Stomach (tissue), 9 donors: ENCODE measurements around the gene PALS1. TPM values are rescaled to one million over a fixed set of nuclear protein-coding genes. Genes with fewer than 3 reads are reported as not detected.

Source experiments
- DNase-seq, 2 donors: peaks; one replicate each; pipeline versions ENCODE4 v3.0.0 to v3.0.0-alpha.2; 2013 to 2019
- H3K27ac ChIP-seq, 5 donors: fragments of 200-600 bp in 4 of 5; sonication (generic) in 4 of 5; one replicate each; pipeline ENCODE4 v1.5.1; 2013 to 2019; ENCODE audit warnings: mild to moderate bottlenecking in 1 of 5, moderate library complexity in 1 of 5
- H3K27me3 ChIP-seq, 3 donors: fragments of 200-600 bp; sonication (generic); one replicate each; pipeline ENCODE4 v1.5.1; 2017 to 2019; ENCODE audit warnings: mixed run types in 1 of 3
- H3K36me3 ChIP-seq, 4 donors: fragments of 200-600 bp; sonication (generic); 1 replicate in 3 of 4; 2 replicates in 1 of 4; pipeline ENCODE4 v1.5.1; 2016 to 2019
- H3K4me1 ChIP-seq, 4 donors: fragments of 200-600 bp; sonication (generic); one replicate each; pipeline ENCODE4 v1.5.1; 2016 to 2019
- H3K4me3 ChIP-seq, 4 donors: fragments of 200-600 bp; sonication (generic) in 3 of 4; one replicate each; pipeline ENCODE4 v1.5.1; 2016 to 2019; ENCODE audit warnings: mild to moderate bottlenecking in 1 of 4
- H3K9me3 ChIP-seq, 4 donors: fragments of 200-600 bp; sonication (generic); one replicate each; pipeline ENCODE4 v1.5.1; 2016 to 2019
- EP300 ChIP-seq: sonication (generic); formaldehyde crosslinking; IDR thresholded peaks from one replicate; pipeline ENCODE4 v1.6.1; 2017; ENCODE audit warnings: antibody characterized with exemption
- POLR2A ChIP-seq, 4 donors: fragments of 450-650 bp; IDR thresholded peaks; one replicate each; pipeline ENCODE4 v1.6.1; 2016; ENCODE audit warnings: antibody characterized with exemption in 4 of 4, control low read depth in 2 of 4, mild to moderate bottlenecking in 1 of 4, moderate library complexity in 1 of 4
- POLR2AphosphoS5 ChIP-seq, 3 donors: sonication (generic); formaldehyde crosslinking; IDR thresholded peaks; one replicate each; pipeline ENCODE4 v1.6.1; 2016; ENCODE audit warnings: antibody characterized with exemption in 3 of 3
- WGBS, 5 donors: extraction: QIAGEN DNeasy Blood & Tissue Kit in 3 of 5; methylation state at CpG; one replicate each; pipeline versions ENCODE4 v1.1.5 to v1.1.7; 2013 to 2018; 5-methylcytosine and 5-hydroxymethylcytosine counted together
- intact Hi-C: fragments of 100-400 bp; cut with DNase I; formaldehyde crosslinking; loops from one replicate; pipeline ENCODE4 v1.15.1; 2023; ENCODE audit warnings: low total_unique reads
- polyA plus RNA-seq, 3 donors: library from polyadenylated mRNA; stranded (reverse); fragments of 200-250 nt; gene quantifications; one replicate each; pipeline ENCODE4 v1.2.3, GENCODE V29; 2013
- total RNA-seq, 5 donors: library from RNA; depleted of rRNA; stranded (reverse); fragments of >200 nt; gene quantifications; one replicate each; pipeline versions ENCODE4 v1.1.0 to v1.2.3, GENCODE V29; 2014 to 2016
- TF ChIP-seq, protein P1 (sequence below), 7 experiments: fragments of 450-650 bp in 4 of 7; fragments of 200-600 bp in 3 of 7; sonication (generic) in 3 of 7; IDR thresholded peaks; one replicate each; pipeline ENCODE4 v1.5.1; 2016 to 2019; ENCODE audit warnings: antibody characterized with exemption in 7 of 7, control low read depth in 2 of 7, mild to moderate bottlenecking in 1 of 7
- donor health status: healthy with polysubstance abuse.
- donor health status: Bipolar disorder and iron deficiency.
- donor health status: healthy.

The PALS1 gene
- total and polyA plus RNA-seq, 8 donors, result 5.2 to 44.2 (median 17.3) TPM

- Histone ChIP-seq H3K4me1 (no peaks in the 10 kb centered on the region), H3K36me3 (no peaks in the 10 kb centered on the region), H3K27ac (no peak overlapping the region), H3K4me3 (no peak overlapping the region), H3K27me3 (no peaks in the 10 kb centered on the region), H3K9me3 (no peaks in the 10 kb centered on the region)
- WGBS, 5 donors, result 40 to 71% (median 50%) methylated on average over 6 of the region's 6 CpGs
- intact Hi-C loops, result no loop called here
- DNase-seq, result no peak
- TF ChIP-seq, protein P1, sequence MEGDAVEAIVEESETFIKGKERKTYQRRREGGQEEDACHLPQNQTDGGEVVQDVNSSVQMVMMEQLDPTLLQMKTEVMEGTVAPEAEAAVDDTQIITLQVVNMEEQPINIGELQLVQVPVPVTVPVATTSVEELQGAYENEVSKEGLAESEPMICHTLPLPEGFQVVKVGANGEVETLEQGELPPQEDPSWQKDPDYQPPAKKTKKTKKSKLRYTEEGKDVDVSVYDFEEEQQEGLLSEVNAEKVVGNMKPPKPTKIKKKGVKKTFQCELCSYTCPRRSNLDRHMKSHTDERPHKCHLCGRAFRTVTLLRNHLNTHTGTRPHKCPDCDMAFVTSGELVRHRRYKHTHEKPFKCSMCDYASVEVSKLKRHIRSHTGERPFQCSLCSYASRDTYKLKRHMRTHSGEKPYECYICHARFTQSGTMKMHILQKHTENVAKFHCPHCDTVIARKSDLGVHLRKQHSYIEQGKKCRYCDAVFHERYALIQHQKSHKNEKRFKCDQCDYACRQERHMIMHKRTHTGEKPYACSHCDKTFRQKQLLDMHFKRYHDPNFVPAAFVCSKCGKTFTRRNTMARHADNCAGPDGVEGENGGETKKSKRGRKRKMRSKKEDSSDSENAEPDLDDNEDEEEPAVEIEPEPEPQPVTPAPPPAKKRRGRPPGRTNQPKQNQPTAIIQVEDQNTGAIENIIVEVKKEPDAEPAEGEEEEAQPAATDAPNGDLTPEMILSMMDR (IDR thresholded peaks at IDR 0.05), result no peak
- TF ChIP-seq POLR2A (IDR thresholded peaks at IDR 0.05), result no peak
- TF ChIP-seq POLR2AphosphoS5 (IDR thresholded peaks at IDR 0.05), result no peak
- TF ChIP-seq EP300, result no peak
Measured at GRCh38 chr14:67221248-67221981, 19.8 kb upstream of the PALS1 start.

- Histone ChIP-seq H3K27me3 (no peaks in the 10 kb centered on the region), H3K4me1 (no peaks in the 10 kb centered on the region), H3K4me3 (no peak overlapping the region), H3K9me3 (no peaks in the 10 kb centered on the region), H3K27ac (no peak overlapping the region), H3K36me3 (no peaks in the 10 kb centered on the region)
- TF ChIP-seq EP300 (no peak), POLR2A (IDR thresholded peaks at IDR 0.05) (no peak), POLR2AphosphoS5 (IDR thresholded peaks at IDR 0.05) (no peak)
- TF ChIP-seq, protein P1 (IDR thresholded peaks at IDR 0.05), result no peak
- 86 to 95% (median 91%) methylated on average over 4 of the region's 4 CpGs for WGBS, 5 donors
- no peak for DNase-seq
- intact Hi-C loops, result no loop called here
Measured at GRCh38 chr14:67221982-67222328, 19.3 kb upstream of the PALS1 start.

DNA sequence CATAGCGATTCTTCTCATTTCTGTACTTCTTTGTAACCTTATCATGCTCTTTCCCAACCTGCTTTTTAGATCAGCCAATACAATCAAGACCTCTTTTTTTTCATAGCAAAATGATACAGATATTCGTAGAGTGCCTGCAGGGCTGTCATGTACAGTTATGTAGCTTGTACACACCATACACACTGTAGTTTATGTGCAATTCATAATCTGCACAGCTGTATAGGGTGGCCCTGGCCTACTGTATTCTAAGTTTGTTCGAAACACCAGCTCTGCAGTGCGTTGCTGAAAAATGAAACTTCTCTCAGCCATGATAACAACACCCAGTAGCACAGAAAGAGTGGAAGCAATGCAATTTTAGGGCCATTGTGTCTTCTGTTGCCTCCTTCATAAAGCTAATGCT is 15.7 kb upstream of the PALS1 start:
- Histone ChIP-seq H3K36me3 (no peaks in the 10 kb centered on the region), H3K27ac (no peak overlapping the region), H3K27me3 (no peaks in the 10 kb centered on the region), H3K4me1 (no peaks in the 10 kb centered on the region), H3K4me3 (no peak overlapping the region), H3K9me3 (no peaks in the 10 kb centered on the region)
- intact Hi-C loops, result no loop called here
- 64 to 74% (median 69%) methylated on average over 4 of the region's 4 CpGs for WGBS, 5 donors
- TF ChIP-seq EP300, result no peak
- TF ChIP-seq, protein P1 (IDR thresholded peaks at IDR 0.05), result no peak
- TF ChIP-seq POLR2A (IDR thresholded peaks at IDR 0.05), result no peak
- no peak for TF ChIP-seq POLR2AphosphoS5 (IDR thresholded peaks at IDR 0.05)
- DNase-seq, result no peak

DNA sequence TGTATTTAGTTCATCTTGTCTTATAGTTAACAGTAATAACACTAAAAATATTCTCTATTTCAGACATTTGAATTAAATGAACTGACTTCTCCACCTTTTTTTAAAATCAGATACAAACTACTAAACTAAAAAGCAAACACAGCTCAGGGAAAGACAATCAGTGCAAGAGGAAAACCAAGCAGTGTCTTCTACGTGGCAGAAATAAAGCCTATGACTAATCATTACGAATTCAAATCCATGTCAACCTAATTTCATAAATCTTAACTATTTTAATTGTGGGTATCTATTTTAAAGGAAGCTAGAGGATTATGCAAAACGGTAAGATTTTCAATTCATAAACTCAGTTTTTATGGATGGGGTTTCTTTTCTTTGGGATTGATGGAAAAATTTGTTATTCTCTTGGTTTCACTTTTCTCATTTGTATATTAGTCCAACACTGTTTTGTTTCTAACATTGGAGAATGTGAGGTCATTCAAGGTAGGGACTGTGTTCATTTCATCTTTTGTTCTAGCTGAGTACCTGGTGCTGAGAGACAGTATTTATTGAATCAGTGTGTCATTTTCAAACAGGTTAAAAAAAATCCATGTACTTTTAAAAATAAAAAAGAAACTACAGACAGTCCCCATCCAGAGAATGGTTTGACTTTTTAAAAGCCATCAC is 12.8 kb upstream of the PALS1 start:
- Histone ChIP-seq H3K9me3 (no peaks in the 10 kb centered on the region), H3K36me3 (no peaks in the 10 kb centered on the region), H3K4me1 (peaks cover 0 to 21% (median 8%) of the 10 kb centered on the region in 4 donors), H3K27ac (no peak overlapping the region), H3K4me3 (no peak overlapping the region), H3K27me3 (no peaks in the 10 kb centered on the region)
- intact Hi-C loops, result no loop called here
- no peak for TF ChIP-seq EP300
- TF ChIP-seq POLR2AphosphoS5 (IDR thresholded peaks at IDR 0.05), result no peak
- TF ChIP-seq, protein P1 (IDR thresholded peaks at IDR 0.05), result no peak
- no peak for TF ChIP-seq POLR2A (IDR thresholded peaks at IDR 0.05)
- no peak for DNase-seq
- WGBS, 5 donors, result 69 to 81% (median 79%) methylated on average over 3 of the region's 3 CpGs
